HG03442 (cell line): ENCODE results near the gene OR13C8.

ENCODE experiments used
- ATAC-seq: cut with Tn5 transposase; IDR thresholded peaks from one replicate; pipeline ENCODE4 v1.9.1; 2021; ENCODE audit warnings: mild to moderate bottlenecking, moderate library complexity; ENCODE audit not compliant: unreplicated experiment

Gene OR13C8

GRCh38 chr9:104611213-104611612, 42.2 kb downstream of the OR13C8 start:
- no peak for ATAC-seq

GRCh38 chr9:104617418-104617817, 48.5 kb downstream of the OR13C8 start:
- no peak for ATAC-seq

GRCh38 chr9:104618104-104618503, 49.1 kb downstream of the OR13C8 start, which contains the start of gene OR13C9:
OR13C9 (minus strand) TSS chr9:104618204; CDS start chr9:104618204, 0 bp downstream.
- ATAC-seq = no peak
